T1000 (cell line): ENCODE results near the gene TUSC2.
"Not testable (repeated sequence)": the region's sequence is repeated elsewhere in the genome, so short reads cannot be mapped to it uniquely, and the experiment has no call there.

Source experiments
- DNase-seq: peaks from one replicate; lab custom pipeline; 2025; ENCODE audit warnings: mixed read lengths; lab: John Stamatoyannopoulos, UW

TUSC2 gene

DNA sequence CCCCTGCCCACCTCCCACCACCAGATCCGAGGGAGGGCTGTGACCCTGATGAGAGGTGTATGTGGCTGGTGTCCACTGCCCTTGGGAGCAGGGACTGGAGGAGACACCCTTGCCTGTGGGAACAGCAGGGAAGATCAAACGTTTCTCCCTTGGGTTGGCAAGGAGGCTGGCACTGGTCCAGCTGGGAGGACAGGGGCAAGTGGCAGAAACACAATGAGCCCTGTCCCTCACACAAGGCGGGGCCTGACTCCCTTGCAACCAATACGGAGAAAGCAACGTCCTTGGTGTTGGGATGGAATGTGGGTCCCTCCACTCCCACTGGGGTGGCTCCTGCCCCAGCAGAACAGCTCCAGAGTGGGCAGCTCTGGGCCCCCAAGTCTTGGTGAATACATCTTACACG lies 10.7 kb downstream of the TUSC2 start:
- no peak for DNase-seq

DNA sequence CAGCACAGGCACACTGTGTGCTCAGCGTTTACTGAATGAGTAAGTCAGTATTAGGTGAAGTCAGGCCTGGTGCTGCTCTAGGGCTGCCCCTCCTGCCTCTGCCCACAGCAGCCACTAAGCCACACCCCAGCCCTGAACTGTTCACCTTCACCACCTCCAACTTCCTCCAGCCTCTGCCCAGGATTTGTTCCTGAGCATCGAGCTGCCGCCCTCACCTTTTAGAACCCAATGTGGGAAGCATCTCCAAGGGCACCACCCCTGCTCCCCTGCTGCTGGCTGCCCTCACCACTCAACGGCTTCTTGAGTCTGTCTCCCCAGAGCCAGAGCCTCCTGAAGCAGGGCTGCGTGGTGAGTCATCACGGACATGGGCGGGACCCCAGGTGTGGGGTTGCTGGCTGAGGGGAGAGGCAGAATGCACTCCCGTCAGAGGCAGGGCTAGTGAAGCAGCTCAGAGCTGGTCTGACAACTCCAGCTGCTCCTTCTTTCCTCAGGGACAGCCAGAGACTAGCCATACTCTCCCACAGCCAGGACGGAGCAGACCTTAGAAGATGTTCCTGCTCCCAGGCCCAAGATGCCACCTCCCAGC lies 11.3 kb downstream of the TUSC2 start:
- DNase-seq: peak; percentile 38

DNA sequence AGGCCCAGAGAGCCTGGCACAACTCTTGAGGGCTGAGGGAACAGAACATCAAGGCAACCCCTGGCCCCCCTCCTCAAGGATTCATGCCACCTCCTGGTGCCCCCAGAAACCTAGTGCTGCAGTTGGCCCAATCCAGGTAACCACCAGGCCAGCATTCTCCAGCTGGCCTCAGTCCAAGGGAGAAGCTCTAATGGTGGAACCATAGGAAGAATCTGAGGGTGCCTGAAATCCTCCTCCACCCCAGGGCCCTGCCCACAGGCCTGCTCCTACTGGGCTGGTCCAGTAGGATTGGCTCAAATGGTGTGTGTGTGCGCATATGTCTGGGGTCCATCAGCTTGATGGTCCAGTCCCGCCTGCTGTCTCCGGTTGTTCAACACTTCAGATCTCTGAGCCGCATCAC lies 13.2 kb downstream of the TUSC2 start:
- DNase-seq: no peak

DNA sequence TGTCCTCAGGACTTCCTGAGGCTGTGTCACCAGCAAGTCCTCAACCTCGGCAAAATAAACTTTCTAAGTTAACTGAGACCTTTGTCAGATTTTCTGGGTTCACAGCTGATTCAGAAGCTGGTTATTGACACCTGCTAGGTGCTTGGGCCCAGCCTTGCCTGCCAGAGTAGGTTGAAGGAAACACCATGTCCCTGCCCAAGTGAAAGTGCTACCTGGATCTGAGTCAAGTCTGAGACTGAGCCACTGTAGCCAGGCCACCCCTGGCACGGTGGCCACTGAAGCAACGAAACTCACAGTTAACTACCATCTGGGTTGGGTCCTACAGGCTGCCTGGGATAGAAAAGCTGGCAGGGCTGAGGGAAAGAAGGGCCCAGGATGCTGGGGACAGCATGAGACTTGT lies 13.7 kb downstream of the TUSC2 start:
- no peak for DNase-seq

DNA sequence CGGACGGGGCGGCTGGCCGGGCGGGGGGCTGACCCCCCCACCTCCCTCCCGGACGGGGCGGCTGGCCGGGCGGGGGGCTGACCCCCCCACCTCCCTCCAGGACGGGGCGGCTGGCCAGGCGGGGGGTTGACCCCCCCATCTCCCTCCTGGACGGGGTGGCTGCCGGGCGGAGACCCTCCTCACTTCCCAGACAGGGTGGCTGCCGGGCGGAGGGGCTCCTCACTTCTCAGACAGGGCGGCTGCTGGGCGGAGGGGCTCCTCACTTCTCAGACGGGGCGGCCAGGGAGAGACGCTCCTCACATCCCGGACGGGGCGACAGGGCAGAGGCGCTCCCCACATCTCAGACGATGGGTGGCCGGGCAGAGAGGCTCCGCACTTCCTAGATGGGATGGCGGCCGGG lies 16.0 kb downstream of the TUSC2 start:
- not testable (repeated sequence) for DNase-seq

DNA sequence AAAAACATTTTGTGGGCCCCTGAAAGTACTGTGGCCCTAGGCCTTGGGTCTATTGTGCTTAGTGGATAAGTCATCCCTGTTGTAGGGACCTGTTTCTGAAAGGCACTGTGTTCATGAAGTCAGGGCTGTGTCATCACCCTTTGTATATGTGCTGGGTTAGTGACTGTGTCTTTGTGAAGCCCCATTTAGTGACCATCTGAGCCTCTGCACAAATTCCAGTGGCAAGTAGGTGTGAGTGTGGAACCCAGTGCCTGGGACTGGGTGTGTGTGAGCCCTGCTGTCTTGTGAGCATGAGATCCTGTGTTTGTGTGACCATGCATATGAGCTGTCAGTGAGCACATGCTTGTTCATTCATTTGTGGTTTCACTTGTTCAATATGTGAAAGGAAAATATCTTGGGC lies 23.4 kb downstream of the TUSC2 start:
- DNase-seq: no peak

DNA sequence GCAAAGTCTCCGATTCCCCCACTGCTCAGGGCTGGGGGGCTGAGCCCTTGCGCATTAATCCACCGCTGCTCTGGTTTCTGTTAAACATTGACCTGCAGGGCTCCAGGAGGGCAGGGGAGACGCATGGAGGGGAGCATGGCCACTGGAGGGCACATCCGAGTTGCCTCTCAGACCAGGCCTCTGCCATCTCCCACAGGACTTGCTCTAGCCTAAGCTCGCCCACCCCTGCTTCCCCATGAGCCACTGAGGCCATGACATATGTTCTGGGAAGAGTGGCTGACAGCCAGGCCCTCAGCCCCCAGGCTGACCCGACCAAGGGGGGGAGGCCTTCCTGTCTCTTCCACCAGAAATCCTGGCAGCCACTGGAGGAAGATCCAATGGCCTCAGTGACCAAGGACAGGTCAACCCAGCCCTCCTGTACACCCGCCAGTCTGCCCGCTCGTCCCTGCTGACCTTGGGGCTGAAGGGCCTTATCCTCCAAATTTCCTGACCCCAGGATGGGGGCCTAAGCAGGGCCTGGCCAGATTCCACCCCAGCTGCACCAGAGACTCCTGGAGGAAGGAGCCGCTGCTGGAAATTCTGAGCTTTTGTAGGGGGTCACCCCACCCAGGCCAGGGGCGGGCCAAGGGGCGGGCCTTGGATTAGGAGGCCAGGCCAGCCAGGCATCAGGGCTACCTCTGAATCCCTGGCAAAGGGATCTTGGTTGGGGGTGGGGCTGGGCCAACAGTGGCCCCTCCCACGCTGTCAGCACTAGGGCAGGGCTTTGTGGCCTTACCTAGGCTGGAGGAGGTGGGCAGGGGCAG lies 24.8 kb downstream of the TUSC2 start, which contains the start of gene HYAL1:
TSS of gene HYAL1 (minus strand) at position 562 of the 803 bp plus-strand sequence. CDS start 618 bp downstream, outside the sequence.
- DNase-seq: no peak

DNA sequence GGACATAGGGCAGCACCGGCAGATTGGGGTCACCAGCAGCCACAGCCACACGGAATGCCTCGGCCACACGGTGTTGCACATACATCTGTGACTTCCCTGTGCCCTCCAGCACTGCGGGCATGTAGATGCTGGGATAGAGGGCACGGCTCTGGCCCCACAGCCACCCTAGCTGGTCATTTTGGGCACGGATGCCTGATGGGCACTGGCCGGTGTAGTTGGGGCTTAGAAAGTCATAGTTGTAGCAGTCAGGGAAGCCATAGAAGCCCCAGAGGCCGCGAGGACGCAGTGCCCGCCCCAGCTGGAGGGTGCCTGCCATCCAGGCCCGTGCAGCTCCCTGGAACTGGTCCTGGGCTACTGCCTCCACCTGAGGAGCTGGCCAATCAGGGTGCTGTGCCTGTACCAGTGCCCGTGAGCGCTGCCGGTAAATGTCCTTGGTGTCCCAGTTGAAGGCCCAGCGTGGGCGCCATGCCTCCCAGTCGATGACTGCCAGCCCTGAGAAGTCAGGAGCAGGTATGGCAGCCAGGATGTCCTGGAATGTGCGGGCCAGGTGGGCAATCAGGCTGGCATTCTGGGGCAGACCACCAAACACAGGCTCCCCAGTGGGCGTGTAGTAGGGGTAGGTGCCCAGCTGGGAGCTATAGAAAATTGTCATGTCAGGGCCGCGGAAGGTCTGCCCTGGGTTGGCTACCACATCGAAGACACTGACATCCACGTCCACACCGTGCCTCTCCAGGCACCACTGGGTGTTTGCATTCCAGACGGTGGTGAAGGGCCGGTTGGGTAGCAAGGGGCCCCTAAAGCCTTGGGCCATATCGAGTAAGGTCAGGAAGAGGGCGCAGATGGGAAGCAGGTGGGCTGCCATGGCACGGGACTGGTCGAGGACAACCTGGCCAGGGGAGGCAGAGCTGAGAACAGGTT lies 25.7 kb downstream of the TUSC2 start:
- DNase-seq: no peak

DNA sequence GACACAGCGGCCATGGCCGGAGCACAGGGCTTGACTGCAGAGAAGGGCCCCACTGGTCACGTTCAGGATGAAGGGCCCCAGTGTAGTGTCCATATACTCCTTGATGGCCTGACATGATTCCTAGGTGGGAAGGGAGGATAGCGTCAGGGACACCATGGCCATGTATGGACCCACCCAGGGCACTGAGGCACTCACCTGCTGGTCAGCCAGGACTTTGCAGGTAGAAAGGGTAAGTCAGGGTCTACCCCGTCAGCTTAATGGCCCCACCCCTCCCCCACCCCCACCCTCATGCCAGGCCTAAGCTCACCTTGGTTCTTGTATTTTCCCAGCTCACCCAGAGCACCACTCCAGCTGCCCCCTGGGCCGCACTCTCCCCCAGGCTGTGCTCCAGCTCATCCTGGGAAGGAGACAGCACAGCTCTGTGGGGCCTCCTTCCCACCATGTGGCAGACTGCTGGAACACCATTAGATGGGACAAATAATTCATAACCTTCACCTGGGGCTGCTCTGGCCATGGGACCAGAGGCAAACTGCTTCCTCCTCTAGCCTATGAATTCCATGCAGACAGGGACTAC lies 27.3 kb downstream of the TUSC2 start:
- no peak for DNase-seq

DNA sequence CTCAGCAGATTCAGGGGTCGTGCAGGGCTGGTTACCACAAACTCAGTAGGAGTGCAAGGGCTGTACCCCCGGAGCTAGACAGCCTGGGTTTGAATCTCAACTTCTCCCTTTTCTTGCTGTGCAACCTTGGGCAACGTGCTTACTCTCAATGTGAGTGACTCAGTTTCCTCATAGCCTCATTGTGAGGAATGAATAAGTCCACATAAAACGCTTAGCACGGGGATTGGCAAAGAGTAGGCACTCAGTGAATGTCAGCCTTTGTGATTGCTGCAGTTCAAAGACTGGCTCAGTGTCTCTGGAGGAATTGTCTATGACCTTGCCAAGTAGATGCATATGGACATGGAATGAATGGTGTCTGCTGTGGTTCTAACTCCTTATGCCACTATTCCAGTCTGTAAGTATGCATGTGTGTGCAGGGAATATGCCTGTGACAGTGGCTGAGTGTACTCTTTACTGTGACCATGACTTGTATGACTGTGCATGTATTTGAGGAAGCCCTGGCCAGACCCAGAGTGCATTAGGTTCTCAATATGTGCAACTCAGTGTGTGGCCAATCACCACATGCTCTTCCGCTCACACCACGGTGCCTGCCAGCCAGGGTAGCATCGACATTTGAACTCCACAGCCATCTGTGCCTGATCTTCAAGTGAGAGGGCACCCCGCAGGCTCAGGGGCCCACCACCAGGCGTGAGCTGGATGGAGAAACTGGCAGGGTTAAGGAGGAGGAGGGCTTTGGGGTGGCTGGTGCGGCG lies 27.9 kb downstream of the TUSC2 start:
- no peak for DNase-seq

DNA sequence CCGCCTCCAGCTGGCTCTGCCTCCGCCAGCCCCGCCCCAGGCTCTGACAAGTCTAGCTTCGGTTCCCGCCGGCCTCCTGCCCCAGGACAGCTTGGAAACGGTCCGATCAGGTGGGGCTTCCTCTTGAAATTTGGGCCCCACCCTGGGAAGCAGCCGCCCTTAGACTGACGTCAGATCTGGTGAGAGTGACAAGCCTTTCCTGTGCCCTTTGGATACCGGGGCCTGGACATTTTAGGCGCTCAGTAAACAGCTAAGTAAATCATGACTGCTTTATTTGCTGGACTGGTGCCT lies 28.4 kb downstream of the TUSC2 start:
- DNase-seq: no peak

DNA sequence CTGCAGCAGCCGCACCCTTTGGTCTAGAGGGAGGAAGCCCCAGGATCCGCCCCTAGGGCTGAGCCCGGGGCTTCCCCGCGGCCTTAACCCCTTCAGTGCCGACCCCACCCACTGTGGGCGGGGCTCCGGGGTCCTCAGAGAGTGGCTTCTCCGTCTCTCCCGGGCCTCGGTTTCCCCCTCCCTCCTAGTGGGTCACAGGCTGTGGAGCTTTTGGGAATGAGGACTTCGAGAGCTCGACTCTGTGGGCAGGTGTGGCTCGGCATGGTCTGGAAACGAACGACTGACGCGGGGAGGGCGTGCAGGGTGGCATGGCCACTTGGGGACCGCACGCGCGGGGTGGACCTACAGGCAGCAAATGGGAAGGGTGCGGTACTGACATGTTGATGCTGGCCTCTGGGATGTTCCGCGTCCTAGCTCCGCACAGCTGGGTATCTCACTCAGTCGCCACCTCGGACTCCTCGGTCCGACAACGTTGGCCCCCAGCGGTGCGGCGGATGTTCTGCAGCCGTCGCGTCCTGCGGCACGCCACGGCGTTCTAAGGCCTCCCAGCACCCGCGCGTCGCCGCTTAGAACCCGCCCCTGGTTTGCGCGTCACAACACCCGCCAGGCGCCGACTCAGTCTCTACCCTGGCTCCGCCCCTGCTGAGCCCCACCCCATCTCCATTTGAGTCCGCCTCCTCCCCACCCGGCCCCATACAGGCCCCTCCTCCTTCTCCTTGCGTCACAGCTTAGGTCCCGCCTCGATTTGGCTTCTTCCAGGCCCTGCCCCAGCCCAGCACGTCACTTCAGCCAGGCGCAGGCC lies 29.0 kb downstream of the TUSC2 start, which contains the start of the genes HYAL3 and NAA80:
TSS of gene HYAL3 (minus strand) at position 570 of the 802 bp plus-strand sequence. CDS start 3,803 bp downstream, outside the sequence.
TSS of gene NAA80 (minus strand) at position 570 of the 802 bp plus-strand sequence. CDS start 1,942 bp downstream, outside the sequence.
- peak; percentile 99 for DNase-seq

DNA sequence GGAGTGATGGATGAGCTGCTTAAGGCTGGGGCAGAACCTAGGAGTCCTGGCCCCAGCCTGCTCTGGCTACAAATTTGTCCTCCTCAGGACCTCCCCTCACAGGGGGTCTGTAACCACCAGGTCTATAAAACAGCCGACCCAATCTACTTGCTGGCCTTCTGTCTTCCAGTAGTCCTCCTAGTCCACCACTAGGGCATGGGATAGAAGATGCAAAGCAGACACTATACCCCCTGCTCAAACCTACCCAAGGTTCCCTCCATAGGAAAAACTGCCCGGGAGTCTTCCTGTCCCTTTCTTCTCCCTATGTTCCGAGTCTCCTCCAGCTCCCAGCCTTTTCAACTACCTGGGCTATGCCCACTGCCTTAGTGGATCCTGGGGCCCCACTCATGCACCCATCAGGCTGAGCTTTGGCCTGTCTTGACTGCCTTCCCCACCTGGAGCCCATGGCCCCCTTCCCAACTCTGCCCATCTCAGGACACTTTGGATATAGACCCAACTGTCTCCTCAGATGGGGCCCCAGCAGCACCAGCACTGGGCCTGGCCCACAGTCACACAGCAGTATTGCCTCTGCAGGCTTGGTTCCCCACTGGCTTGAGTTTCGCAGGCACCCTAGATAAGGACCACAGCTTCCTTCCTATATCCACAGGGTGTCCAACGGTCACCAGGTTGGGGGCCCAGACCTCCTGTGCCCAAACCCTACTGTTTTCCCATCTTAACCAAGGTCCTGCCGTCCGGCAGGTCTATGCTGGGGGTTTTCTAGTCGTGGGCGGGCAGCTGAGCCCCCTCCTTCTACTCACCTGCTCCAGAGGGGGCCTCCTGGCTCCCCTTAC lies 29.9 kb downstream of the TUSC2 start:
- DNase-seq: no peak

DNA sequence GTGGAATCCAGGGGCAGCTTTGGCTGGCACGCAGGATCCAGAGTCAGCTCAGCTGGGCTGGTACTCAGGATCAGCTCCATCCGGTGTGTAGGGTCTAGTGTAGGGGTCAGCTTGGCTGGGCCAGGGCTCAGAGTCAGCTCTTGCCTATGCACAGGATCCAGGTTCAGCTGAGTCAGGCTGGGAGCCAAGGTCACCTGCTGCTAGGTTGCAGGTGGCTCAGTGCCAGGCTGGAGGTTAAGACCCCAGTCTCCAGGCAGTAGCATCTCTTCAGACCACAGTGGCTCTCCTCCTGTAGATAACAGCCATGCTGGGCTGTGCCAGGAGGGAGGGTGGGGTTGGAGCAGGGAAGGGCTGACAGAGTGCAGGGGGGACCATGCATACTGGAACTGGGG lies 30.6 kb downstream of the TUSC2 start:
- no peak for DNase-seq

DNA sequence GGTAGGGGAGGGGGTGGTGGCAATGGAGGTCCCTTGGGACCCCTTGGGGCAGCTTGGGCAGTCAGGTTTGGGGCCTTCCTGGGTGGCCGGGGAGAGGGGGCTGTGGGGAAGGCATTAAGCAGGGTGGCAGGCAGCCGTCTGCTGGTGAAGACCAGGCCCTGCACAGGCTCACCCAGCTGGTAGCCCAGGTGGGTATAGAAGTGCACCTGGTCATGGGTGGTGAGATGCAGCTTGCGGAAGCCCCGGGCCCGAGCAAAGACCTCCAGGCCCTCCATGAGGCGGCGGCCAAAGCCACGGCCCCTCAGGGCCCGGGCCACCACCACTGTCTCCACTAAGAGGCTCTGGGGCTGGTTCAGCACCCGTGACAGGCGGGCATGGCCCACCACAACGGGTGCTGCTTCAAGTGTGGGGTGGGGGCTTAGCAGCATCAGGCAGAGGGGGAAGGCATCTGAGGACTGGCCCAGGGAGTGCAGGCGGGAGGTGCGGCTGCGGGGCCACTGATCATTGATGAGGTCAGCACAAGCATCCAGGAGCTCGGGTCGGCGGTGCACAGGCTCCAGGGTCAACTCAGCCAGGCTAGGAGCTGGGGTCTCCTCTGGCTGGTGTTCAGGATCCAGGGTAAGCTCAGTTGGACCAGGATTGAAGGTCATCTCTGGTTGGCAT lies 31.2 kb downstream of the TUSC2 start:
- no peak for DNase-seq

DNA sequence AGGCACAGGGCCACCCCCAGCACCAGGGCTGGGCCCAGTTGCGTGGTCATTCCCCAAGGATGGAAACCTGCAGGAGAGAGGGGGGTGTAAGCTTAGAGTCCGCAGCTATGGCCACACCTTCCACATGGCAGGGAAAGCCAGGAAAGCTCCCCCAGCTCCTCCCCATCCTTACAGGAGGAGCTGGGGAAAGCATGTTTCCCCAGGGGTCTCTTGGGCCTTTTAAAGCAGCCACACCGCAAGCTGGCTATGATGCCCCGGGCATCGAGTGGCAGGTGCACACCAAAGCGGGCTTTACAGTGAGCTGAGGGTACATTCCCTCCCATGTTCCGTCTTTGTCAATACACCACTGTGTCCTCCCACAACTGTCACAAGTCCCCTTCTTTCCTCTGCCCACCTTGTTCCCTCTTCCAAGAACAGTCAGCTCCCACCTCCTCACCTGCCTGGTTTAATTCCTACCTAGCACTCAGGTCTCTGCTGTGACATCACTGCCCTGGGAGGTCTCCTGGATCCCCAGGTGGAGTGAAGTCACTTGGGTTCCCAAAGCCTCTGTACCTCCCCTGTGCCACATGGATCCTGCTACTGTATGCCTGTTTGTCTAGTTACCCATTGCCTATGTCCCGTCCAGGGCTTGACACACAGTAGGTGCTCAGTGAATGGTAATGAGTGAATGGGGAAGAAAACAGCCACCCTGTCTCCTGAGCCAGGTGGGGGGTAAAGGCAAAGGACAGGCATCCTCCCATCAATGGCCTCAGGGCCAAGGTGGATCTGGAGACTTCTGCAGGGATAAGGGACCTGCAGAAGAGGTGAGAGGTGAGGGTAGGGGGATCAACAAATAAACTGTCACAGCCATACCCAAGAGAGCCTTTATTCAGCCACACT lies 32.2 kb downstream of the TUSC2 start:
- no peak for DNase-seq

DNA sequence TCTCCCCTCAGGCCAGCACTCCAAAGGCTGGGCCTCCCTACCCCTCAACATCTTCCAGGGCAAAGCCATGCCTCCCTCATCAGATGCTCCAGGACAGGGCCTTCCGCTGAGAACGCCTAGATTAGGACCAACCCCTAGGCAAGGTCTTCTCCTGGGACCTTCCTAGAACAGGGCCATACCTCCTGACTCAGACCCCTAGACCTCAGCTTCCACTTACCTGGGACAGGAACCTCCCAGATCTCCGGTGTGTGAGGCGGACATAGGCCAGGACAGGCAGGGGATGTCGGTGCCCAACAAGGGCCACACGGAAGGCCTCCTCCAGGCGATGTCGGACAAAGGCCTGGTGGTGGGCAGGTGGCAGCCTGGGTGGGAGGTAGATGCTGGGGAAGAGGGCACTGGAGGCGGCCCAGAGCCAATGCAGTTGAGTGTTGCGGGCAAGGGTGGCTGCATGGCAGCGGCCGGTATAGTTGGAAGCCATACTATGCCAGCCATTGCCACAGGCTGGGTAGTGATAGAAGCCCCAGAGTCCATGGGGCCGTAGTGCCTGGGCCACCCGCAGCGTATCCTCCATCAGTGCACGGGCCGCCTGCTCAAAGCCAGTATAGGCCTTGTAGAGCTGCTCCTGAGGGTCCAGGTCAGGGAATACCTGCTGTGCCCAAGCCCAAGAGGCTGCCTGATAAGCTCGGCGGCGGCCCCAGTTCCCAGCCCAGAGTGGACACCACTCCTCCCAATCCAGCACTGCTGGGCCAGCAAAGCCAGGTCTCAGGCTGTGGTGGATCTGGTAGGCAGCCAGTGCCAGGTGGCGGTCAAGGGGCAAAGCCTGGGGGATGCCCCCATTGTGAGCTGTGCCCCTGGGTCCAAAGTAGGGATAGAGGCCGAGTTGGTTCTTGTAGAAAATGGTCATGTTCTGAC lies 33.3 kb downstream of the TUSC2 start:
- no peak for DNase-seq
